Small intestine (tissue), 7 donors: Measurements from ENCODE around the gene PLCH1. TPM values are rescaled to one million over a fixed set of nuclear protein-coding genes. Genes with fewer than 3 reads are reported as not detected.

Experiments
- DNase-seq, 2 donors: peaks; one replicate each; pipeline versions ENCODE4 v3.0.0 to v3.0.0-alpha.2; 2013
- FAIRE-seq: peaks from 2 replicates; lab custom pipeline; 2012; peaks lifted over from hg19 to GRCh38; lab: Jason Lieb, UNC
- H3K27ac ChIP-seq, 3 donors: one replicate each; pipeline ENCODE4 v1.5.1; 2013; ENCODE audit warnings: low read length in 2 of 3, mild to moderate bottlenecking in 2 of 3, control low read depth in 1 of 3, inconsistent platforms in 1 of 3, low read depth in 1 of 3, moderate library complexity in 1 of 3
- H3K27me3 ChIP-seq, 3 donors: one replicate each; pipeline ENCODE4 v1.6.1; 2013; ENCODE audit warnings: low read length in 3 of 3, inconsistent platforms in 1 of 3; ENCODE audit not compliant: control insufficient read depth in 3 of 3, insufficient read depth in 3 of 3
- H3K36me3 ChIP-seq, 3 donors: one replicate each; pipeline ENCODE4 v1.6.1; 2013; ENCODE audit warnings: low read length in 3 of 3, inconsistent platforms in 1 of 3, low read depth in 1 of 3, mild to moderate bottlenecking in 1 of 3, moderate library complexity in 1 of 3; ENCODE audit not compliant: control insufficient read depth in 3 of 3, insufficient read depth in 2 of 3
- H3K4me1 ChIP-seq, 3 donors: one replicate each; pipeline ENCODE4 v1.6.1; 2013; ENCODE audit warnings: low read length in 2 of 3, inconsistent platforms in 1 of 3, low read depth in 1 of 3, mild to moderate bottlenecking in 1 of 3, moderate library complexity in 1 of 3; ENCODE audit not compliant: control insufficient read depth in 3 of 3, insufficient read depth in 2 of 3
- H3K4me3 ChIP-seq, 3 donors: one replicate each; pipeline ENCODE4 v1.5.1; 2013; ENCODE audit warnings: low read length in 3 of 3, control low read depth in 1 of 3, inconsistent platforms in 1 of 3, low read depth in 1 of 3, mild to moderate bottlenecking in 1 of 3, moderate library complexity in 1 of 3
- H3K9me3 ChIP-seq, 2 donors: one replicate each; pipeline ENCODE4 v1.6.1; 2013; ENCODE audit warnings: low read depth in 1 of 2, low read length in 1 of 2; ENCODE audit not compliant: control insufficient read depth in 2 of 2, insufficient read depth in 1 of 2
- WGBS, 3 donors: extraction: QIAGEN DNeasy Blood & Tissue Kit; methylation state at CpG; one replicate each; pipeline ENCODE4 v1.1.7; 2013; 5-methylcytosine and 5-hydroxymethylcytosine counted together
- polyA plus RNA-seq, 4 donors: library from polyadenylated mRNA; stranded (reverse) in 3 of 4; unstranded in 1 of 4; fragments of 200-250 nt in 3 of 4; fragments of 120-200 nt in 1 of 4; gene quantifications; one replicate each; pipeline versions ENCODE4 v1.2.1 to v1.2.3, GENCODE V29; 2013
- donor health status: healthy with polysubstance abuse.
- donor health status: control.
- donor health status: control.
- donor health status: Bipolar disorder and iron deficiency.
- donor health status: healthy.

PLCH1 gene
- polyA plus RNA-seq, 4 donors, result 1.4 to 9.7 (median 2.8) TPM

GRCh38 chr3:155377847-155378246, 367.0 kb downstream of the PLCH1 start:
- no peak overlapping the region for H3K4me3 ChIP-seq
- no peaks in the 10 kb centered on the region for H3K36me3 ChIP-seq
- H3K9me3 ChIP-seq, result no peaks in the 10 kb centered on the region
- no peaks in the 10 kb centered on the region for H3K4me1 ChIP-seq
- no peaks in the 10 kb centered on the region for H3K27me3 ChIP-seq
- no peak for FAIRE-seq
- 83 to 100% (median 89%) methylated on average over 1 of the region's 1 CpG for WGBS, 3 donors
- H3K27ac ChIP-seq, result no peak overlapping the region
- no peak for DNase-seq

- 89 to 91% (median 90%) methylated on average over 2 of the region's 2 CpGs for WGBS, 3 donors
- no peaks in the 10 kb centered on the region for H3K27me3 ChIP-seq
- H3K27ac ChIP-seq, result no peak overlapping the region
- FAIRE-seq, result no peak
- H3K36me3 ChIP-seq, result no peaks in the 10 kb centered on the region
- no peak for DNase-seq
- no peaks in the 10 kb centered on the region for H3K4me1 ChIP-seq
- H3K9me3 ChIP-seq, result no peaks in the 10 kb centered on the region
- no peak overlapping the region for H3K4me3 ChIP-seq
These were observed 367.8 kb downstream of the PLCH1 start for GRCh38 chr3:155377071-155377470.

GRCh38 chr3:155372281-155372680, 372.6 kb downstream of the PLCH1 start:
- H3K9me3 ChIP-seq, result no peaks in the 10 kb centered on the region
- no peaks in the 10 kb centered on the region for H3K36me3 ChIP-seq
- DNase-seq (no peak), FAIRE-seq (no peak)
- H3K27ac ChIP-seq, result no peak overlapping the region
- H3K27me3 ChIP-seq, result no peaks in the 10 kb centered on the region
- no peaks in the 10 kb centered on the region for H3K4me1 ChIP-seq
- WGBS, 3 donors, result 75 to 91% (median 78%) methylated on average over 1 of the region's 1 CpG
- no peak overlapping the region for H3K4me3 ChIP-seq

- DNase-seq, result no peak
These were observed 373.9 kb downstream of the PLCH1 start for GRCh38 chr3:155370764-155371503.

GRCh38 chr3:155370198-155370597, 374.7 kb downstream of the PLCH1 start:
- H3K27ac ChIP-seq, result no peak overlapping the region
- no peaks in the 10 kb centered on the region for H3K36me3 ChIP-seq
- H3K27me3 ChIP-seq, result no peaks in the 10 kb centered on the region
- no peaks in the 10 kb centered on the region for H3K4me1 ChIP-seq
- H3K9me3 ChIP-seq, result peaks cover 0 to 4% of the 10 kb centered on the region in 2 donors
- H3K4me3 ChIP-seq, result no peak overlapping the region
- DNase-seq (no peak), FAIRE-seq (no peak)

More at GRCh38 chr3:155370764-155371503, 373.9 kb downstream of the PLCH1 start:
- 78 to 91% (median 90%) methylated on average over 4 of the region's 4 CpGs for WGBS, 3 donors
- Histone ChIP-seq H3K27ac (no peak overlapping the region), H3K9me3 (no peaks in the 10 kb centered on the region), H3K27me3 (no peaks in the 10 kb centered on the region), H3K36me3 (no peaks in the 10 kb centered on the region), H3K4me3 (no peak overlapping the region), H3K4me1 (no peaks in the 10 kb centered on the region)
- no peak for FAIRE-seq

GRCh38 chr3:155369735-155370134, 375.1 kb downstream of the PLCH1 start:
- no peaks in the 10 kb centered on the region for H3K27me3 ChIP-seq
- no peak overlapping the region for H3K4me3 ChIP-seq
- no peak overlapping the region for H3K27ac ChIP-seq
- H3K36me3 ChIP-seq, result no peaks in the 10 kb centered on the region
- FAIRE-seq (no peak), DNase-seq (no peak)
- H3K4me1 ChIP-seq, result no peaks in the 10 kb centered on the region
- WGBS, 3 donors, result 70 to 75% (median 72%) methylated on average over 3 of the region's 3 CpGs
- peaks cover 0 to 5% of the 10 kb centered on the region in 2 donors for H3K9me3 ChIP-seq

GRCh38 chr3:155369244-155369643, 375.6 kb downstream of the PLCH1 start:
- H3K9me3 ChIP-seq, result peaks cover 0 to 5% of the 10 kb centered on the region in 2 donors
- no peak overlapping the region for H3K27ac ChIP-seq
- DNase-seq, result no peak
- H3K4me1 ChIP-seq, result no peaks in the 10 kb centered on the region
- no peak for FAIRE-seq
- H3K4me3 ChIP-seq, result no peak overlapping the region
- H3K36me3 ChIP-seq, result no peaks in the 10 kb centered on the region
- H3K27me3 ChIP-seq, result no peaks in the 10 kb centered on the region
- 92 to 95% (median 94%) methylated on average over 5 of the region's 5 CpGs for WGBS, 3 donors

- H3K27ac ChIP-seq, result no peak overlapping the region
- FAIRE-seq (no peak), DNase-seq (no peak)
- H3K9me3 ChIP-seq, result peaks cover 0 to 5% of the 10 kb centered on the region in 2 donors
- H3K4me3 ChIP-seq, result no peak overlapping the region
- H3K36me3 ChIP-seq, result no peaks in the 10 kb centered on the region
- no peaks in the 10 kb centered on the region for H3K27me3 ChIP-seq
- no peaks in the 10 kb centered on the region for H3K4me1 ChIP-seq
These were observed 376.1 kb downstream of the PLCH1 start for GRCh38 chr3:155368786-155369185.

GRCh38 chr3:155367506-155367905, 377.4 kb downstream of the PLCH1 start:
- no peak overlapping the region for H3K27ac ChIP-seq
- H3K27me3 ChIP-seq, result no peaks in the 10 kb centered on the region
- no peak overlapping the region for H3K4me3 ChIP-seq
- no peak for DNase-seq
- H3K36me3 ChIP-seq, result no peaks in the 10 kb centered on the region
- peaks cover 0 to 5% of the 10 kb centered on the region in 2 donors for H3K9me3 ChIP-seq
- no peaks in the 10 kb centered on the region for H3K4me1 ChIP-seq
- FAIRE-seq, result no peak
